A673 (cell line): ENCODE data around the gene COA7.

Source experiments
- EZH2 ChIP-seq: fragments of 200-600 bp; sonication (generic); IDR thresholded peaks from 2 replicates; pipeline ENCODE4 v1.6.1; 2017; ENCODE audit warnings: borderline replicate concordance, low read depth, mild to moderate bottlenecking, mixed read lengths, antibody characterized with exemption, low read length; ENCODE audit not compliant: poor library complexity, severe bottlenecking
- TF ChIP-seq, protein P1 (sequence below): fragments of 300-800, 200-600 bp; sonication (generic); conservative IDR thresholded peaks from 2 replicates; pipeline ENCODE4 v1.5.1; 2017; ENCODE audit warnings: low read depth, mild to moderate bottlenecking, antibody characterized with exemption, low read length, moderate library complexity, mixed read lengths

DNA sequence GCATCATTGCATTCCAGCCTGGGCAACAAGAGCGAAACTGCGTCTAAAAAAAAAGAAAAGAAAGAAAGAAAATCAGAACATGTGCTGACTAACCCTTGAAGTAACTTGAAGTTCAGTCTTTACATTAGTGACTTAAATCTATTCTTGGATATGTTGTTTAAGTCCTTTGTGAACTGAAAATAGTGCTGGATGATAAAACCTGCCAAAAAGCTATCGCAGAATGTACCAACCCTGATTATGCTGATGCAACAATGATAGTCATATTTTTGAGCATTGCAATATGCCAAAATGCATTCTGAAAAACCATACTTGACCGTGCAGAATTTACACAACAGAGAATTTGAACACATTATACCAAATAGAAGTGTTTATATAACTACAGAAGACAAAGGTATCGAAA, 34.4 kb downstream of the COA7 start:
- TF ChIP-seq, protein P1, sequence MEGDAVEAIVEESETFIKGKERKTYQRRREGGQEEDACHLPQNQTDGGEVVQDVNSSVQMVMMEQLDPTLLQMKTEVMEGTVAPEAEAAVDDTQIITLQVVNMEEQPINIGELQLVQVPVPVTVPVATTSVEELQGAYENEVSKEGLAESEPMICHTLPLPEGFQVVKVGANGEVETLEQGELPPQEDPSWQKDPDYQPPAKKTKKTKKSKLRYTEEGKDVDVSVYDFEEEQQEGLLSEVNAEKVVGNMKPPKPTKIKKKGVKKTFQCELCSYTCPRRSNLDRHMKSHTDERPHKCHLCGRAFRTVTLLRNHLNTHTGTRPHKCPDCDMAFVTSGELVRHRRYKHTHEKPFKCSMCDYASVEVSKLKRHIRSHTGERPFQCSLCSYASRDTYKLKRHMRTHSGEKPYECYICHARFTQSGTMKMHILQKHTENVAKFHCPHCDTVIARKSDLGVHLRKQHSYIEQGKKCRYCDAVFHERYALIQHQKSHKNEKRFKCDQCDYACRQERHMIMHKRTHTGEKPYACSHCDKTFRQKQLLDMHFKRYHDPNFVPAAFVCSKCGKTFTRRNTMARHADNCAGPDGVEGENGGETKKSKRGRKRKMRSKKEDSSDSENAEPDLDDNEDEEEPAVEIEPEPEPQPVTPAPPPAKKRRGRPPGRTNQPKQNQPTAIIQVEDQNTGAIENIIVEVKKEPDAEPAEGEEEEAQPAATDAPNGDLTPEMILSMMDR, result no peak
- TF ChIP-seq EZH2, result no peak
